Prostate gland (tissue), 2 donors: ENCODE results near the gene WRNIP1. TPM values are rescaled to one million over a fixed set of nuclear protein-coding genes. Genes with fewer than 3 reads are reported as not detected.

Source experiments
- DNase-seq: peaks from one replicate; pipeline ENCODE4 v3.0.0-alpha.2; 2019; ENCODE audit warnings: low spot score
- H3K27ac ChIP-seq, 2 donors: fragments of 200-600 bp; sonication (generic); 2 replicates each; pipeline ENCODE4 v1.5.1; 2017 to 2019
- H3K27me3 ChIP-seq: fragments of 200-600 bp; sonication (generic); replicated peaks from 2 replicates; pipeline ENCODE4 v1.5.1; 2019; ENCODE audit not compliant: insufficient read depth
- H3K36me3 ChIP-seq, 2 donors: fragments of 200-600 bp; sonication (generic); 1 replicate in 1 of 2; 2 replicates in 1 of 2; pipeline versions ENCODE4 v1.5.1 to v1.8.1; 2017 to 2019
- H3K4me1 ChIP-seq: fragments of 200-600 bp; sonication (generic); replicated peaks from 2 replicates; pipeline ENCODE4 v1.5.1; 2019
- H3K4me3 ChIP-seq, 2 donors: fragments of 200-600 bp; sonication (generic); 2 replicates each; pipeline ENCODE4 v1.5.1; 2017 to 2019
- H3K9me3 ChIP-seq: fragments of 200-600 bp; sonication (generic); 2 replicates; pipeline ENCODE4 v1.5.1; 2017
- CTCF ChIP-seq, 4 experiments: fragments of 200-600 bp in 2 of 4; fragments of 450-650 bp in 2 of 4; sonication (generic) in 2 of 4; IDR thresholded peaks; 1 replicate in 3 of 4; 2 replicates in 1 of 4; pipeline ENCODE4 v1.5.1; 2016 to 2019; ENCODE audit warnings: antibody characterized with exemption in 4 of 4, mild to moderate bottlenecking in 2 of 4, moderate library complexity in 2 of 4
- POLR2A ChIP-seq: fragments of 450-650 bp; IDR thresholded peaks from one replicate; pipeline ENCODE4 v1.6.1; 2016; ENCODE audit warnings: antibody characterized with exemption, mild to moderate bottlenecking
- POLR2AphosphoS5 ChIP-seq: sonication (generic); formaldehyde crosslinking; IDR thresholded peaks from one replicate; pipeline ENCODE4 v1.6.1; 2017; ENCODE audit warnings: antibody characterized with exemption
- WGBS: methylation state at CpG from one replicate; pipeline ENCODE4 v1.1.5; 2018; 5-methylcytosine and 5-hydroxymethylcytosine counted together
- intact Hi-C: fragments of 100-400 bp; cut with DNase I; formaldehyde crosslinking; loops from one replicate; pipeline ENCODE4 v1.14.2; 2022
- total RNA-seq, 2 donors: library from RNA; depleted of rRNA; stranded (reverse); fragments of >200 nt; gene quantifications; one replicate each; pipeline ENCODE4 v1.1.0, GENCODE V29; 2016

WRNIP1 gene
- total RNA-seq, 2 donors from 2014 or later, result 89.6 to 90.0 TPM

GRCh38 chr6:2807342-2808090 lies 42.3 kb downstream of the WRNIP1 start:
- H3K4me1 ChIP-seq, result no peaks in the 10 kb centered on the region
- no peak for TF ChIP-seq POLR2A
- TF ChIP-seq POLR2AphosphoS5, result peak; percentile 34
- H3K27me3 ChIP-seq, result no peaks in the 10 kb centered on the region
- no peak overlapping the region for H3K27ac ChIP-seq
- intact Hi-C loops, result no loop called here
- no peak for DNase-seq
- no peaks in the 10 kb centered on the region for H3K36me3 ChIP-seq
- no peak overlapping the region for H3K4me3 ChIP-seq
- H3K9me3 ChIP-seq, result no peaks in the 10 kb centered on the region
- 61% methylated on average over 9 of the region's 9 CpGs for WGBS

- H3K27ac ChIP-seq, result no peak overlapping the region
- H3K4me3 ChIP-seq, result no peak overlapping the region
- intact Hi-C loops, result no loop called here
Observed at GRCh38 chr6:2809015-2809414, 43.8 kb downstream of the WRNIP1 start.

GRCh38 chr6:2810092-2810671 lies 45.0 kb downstream of the WRNIP1 start:
- no peak overlapping the region for H3K4me3 ChIP-seq
- no peak for TF ChIP-seq POLR2AphosphoS5
- TF ChIP-seq POLR2A, result no peak
- TF ChIP-seq CTCF (IDR thresholded peaks at IDR 0.05), result no peak
- WGBS, result 77% methylated on average over 9 of the region's 9 CpGs
- H3K36me3 ChIP-seq, result no peaks in the 10 kb centered on the region
- H3K27ac ChIP-seq, result no peak overlapping the region
- intact Hi-C loops, result no loop called here
- H3K9me3 ChIP-seq, result no peaks in the 10 kb centered on the region
- H3K27me3 ChIP-seq, result no peaks in the 10 kb centered on the region
- H3K4me1 ChIP-seq, result no peaks in the 10 kb centered on the region
- DNase-seq, result no peak

More at GRCh38 chr6:2809015-2809414, 43.8 kb downstream of the WRNIP1 start:
- DNase-seq, result no peak
- no peak for TF ChIP-seq POLR2A
- no peak for TF ChIP-seq POLR2AphosphoS5
- TF ChIP-seq CTCF (IDR thresholded peaks at IDR 0.05), result no peak
- no peaks in the 10 kb centered on the region for H3K9me3 ChIP-seq
- no peaks in the 10 kb centered on the region for H3K36me3 ChIP-seq
- H3K4me1 ChIP-seq, result no peaks in the 10 kb centered on the region
- H3K27me3 ChIP-seq, result no peaks in the 10 kb centered on the region
- WGBS, result 89% methylated on average over 2 of the region's 2 CpGs

- 96% methylated on average over 3 of the region's 3 CpGs for WGBS
- TF ChIP-seq POLR2A, result no peak
- no peak for TF ChIP-seq POLR2AphosphoS5
- no peak for TF ChIP-seq CTCF (IDR thresholded peaks at IDR 0.05)
- H3K4me1 ChIP-seq, result no peaks in the 10 kb centered on the region
- no peak overlapping the region for H3K27ac ChIP-seq
- no peaks in the 10 kb centered on the region for H3K36me3 ChIP-seq
- H3K9me3 ChIP-seq, result no peaks in the 10 kb centered on the region
- no peak overlapping the region for H3K4me3 ChIP-seq
- DNase-seq, result no peak
- intact Hi-C loops, result no loop called here
- H3K27me3 ChIP-seq, result no peaks in the 10 kb centered on the region
Observed at GRCh38 chr6:2812695-2813094, 47.5 kb downstream of the WRNIP1 start.

DNA sequence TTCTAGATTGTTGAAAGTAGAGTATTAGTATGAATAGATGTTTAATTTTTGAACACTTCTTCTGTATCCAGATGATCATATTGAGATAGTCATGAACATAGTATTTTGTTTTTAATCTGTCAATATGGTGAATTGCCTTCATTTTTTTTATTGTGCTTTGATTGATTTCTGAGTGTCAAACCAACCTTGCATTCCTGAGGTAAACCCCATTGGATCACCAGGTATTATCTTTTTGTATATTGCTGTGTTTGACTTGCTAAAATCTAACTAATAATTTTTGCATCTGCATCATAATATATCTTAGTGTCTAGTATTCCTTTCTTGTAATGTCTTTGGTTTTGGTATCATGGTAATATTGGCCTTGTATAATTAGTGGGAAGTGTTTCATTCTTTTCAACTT lies 51.0 kb downstream of the WRNIP1 start:
- intact Hi-C loops, result no loop called here
- Histone ChIP-seq H3K9me3 (no peaks in the 10 kb centered on the region), H3K4me1 (no peaks in the 10 kb centered on the region), H3K27ac (no peak overlapping the region), H3K27me3 (no peaks in the 10 kb centered on the region), H3K4me3 (no peak overlapping the region), H3K36me3 (no peaks in the 10 kb centered on the region)
- DNase-seq, result no peak
- TF ChIP-seq POLR2AphosphoS5 (no peak), POLR2A (no peak), CTCF (IDR thresholded peaks at IDR 0.05) (no peak)
